Fibroblast of mammary gland (primary cell): ENCODE measurements around the gene TMOD1.
A peak's percentile ranks its signal among the peaks of the same experiment; 100 is the strongest.

Experiments used
- DNase-seq: peaks from one replicate; pipeline ENCODE4 v3.0.0-alpha.2; 2010; ENCODE audit warnings: low read depth
- H3K4me3 ChIP-seq: 2 replicates; pipeline ENCODE4 v1.5.1; 2011; ENCODE audit warnings: low read depth, mild to moderate bottlenecking, low read length, moderate library complexity; ENCODE audit not compliant: control insufficient read depth
- TF ChIP-seq, protein P1 (sequence below): conservative IDR thresholded peaks from 2 replicates; pipeline ENCODE4 v1.5.1; 2011; ENCODE audit warnings: low read depth, low read length, inconsistent platforms; ENCODE audit not compliant: control insufficient read depth, insufficient read depth

TMOD1 gene

DNA sequence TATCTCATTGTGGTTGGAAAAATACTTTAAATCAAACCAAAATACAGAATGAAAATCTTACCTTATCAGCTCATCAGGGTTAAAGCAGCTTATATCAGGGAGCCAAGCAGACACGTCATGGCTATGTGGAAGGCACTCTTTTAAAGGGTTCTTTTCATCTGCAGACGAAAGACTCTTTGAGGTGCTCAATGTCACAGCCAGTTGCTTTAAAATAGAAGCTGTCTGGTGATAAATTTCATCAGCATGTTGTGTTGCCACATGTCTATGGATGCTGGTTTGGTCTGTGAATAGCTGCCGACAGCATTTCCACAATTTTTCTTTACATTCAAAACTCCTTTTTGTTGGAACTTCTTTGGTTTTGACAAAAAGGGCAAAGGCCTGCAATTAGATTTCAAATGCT is 124.2 kb downstream of the TMOD1 start:
- no peak for DNase-seq
- TF ChIP-seq, protein P1, sequence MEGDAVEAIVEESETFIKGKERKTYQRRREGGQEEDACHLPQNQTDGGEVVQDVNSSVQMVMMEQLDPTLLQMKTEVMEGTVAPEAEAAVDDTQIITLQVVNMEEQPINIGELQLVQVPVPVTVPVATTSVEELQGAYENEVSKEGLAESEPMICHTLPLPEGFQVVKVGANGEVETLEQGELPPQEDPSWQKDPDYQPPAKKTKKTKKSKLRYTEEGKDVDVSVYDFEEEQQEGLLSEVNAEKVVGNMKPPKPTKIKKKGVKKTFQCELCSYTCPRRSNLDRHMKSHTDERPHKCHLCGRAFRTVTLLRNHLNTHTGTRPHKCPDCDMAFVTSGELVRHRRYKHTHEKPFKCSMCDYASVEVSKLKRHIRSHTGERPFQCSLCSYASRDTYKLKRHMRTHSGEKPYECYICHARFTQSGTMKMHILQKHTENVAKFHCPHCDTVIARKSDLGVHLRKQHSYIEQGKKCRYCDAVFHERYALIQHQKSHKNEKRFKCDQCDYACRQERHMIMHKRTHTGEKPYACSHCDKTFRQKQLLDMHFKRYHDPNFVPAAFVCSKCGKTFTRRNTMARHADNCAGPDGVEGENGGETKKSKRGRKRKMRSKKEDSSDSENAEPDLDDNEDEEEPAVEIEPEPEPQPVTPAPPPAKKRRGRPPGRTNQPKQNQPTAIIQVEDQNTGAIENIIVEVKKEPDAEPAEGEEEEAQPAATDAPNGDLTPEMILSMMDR: no peak

DNA sequence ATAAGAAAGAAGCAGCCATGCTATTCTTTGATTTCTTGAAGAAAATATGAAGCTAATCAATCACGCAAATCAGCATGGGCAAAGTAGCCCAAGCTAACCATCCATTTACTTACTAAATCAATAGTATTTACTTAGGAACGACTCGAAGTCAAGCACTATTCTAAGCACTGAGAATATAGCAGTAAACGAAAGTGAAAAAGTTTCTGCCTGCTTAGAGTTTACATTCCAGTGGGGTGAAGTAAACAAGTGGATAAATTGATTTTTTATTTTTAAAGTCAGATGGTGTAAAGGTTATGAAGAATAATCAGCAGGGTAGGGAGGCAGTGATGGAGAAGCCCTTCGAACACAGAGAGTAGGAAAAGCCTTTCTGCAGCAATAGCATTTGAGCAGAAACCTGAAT is 126.2 kb downstream of the TMOD1 start:
- H3K4me3 ChIP-seq: no peak overlapping the region
- TF ChIP-seq, protein P1: no peak
- no peak for DNase-seq

More for the DNA sequence above, 124.2 kb downstream of the TMOD1 start:
- no peak overlapping the region for H3K4me3 ChIP-seq

DNA sequence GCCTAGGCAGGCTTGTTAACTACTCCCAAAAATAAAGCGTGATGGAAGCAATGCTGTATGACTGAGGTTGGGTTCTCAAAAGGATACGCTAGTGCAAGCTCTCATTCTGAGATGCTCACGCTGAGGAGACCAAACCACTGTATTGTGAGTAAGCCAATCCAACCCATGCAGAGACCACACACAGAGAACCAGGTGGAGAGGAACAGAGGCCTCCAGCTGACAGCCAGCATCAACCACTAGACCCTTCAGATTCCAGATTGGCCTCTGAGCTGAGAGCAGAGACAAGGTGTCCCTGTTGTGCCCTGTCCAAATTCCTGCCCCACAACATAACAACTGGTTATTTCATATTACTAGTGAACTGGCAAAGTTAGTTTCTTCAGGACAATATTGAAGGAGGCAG is 127.2 kb downstream of the TMOD1 start:
- no peak overlapping the region for H3K4me3 ChIP-seq
- TF ChIP-seq, protein P1: no peak
- DNase-seq: no peak

DNA sequence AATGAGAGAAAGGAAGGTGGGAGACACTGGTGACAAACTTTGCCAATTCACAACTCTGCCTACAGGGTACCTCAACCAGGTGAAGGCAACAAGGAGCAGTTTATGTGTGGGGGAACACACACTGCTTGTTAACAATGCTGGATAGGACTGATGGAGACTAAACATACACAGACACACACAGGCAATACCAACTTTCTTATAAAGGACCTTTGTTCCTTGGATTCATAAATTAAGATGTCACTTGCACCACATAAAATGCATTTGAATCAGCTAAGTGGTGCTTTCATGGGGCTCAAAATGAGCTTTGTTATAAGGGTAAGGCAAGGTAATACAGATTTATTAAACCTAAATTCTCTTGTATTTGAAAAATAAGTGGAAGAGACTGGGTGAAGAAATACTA is 127.7 kb downstream of the TMOD1 start:
- TF ChIP-seq, protein P1: no peak
- H3K4me3 ChIP-seq: no peak overlapping the region
- DNase-seq: no peak

DNA sequence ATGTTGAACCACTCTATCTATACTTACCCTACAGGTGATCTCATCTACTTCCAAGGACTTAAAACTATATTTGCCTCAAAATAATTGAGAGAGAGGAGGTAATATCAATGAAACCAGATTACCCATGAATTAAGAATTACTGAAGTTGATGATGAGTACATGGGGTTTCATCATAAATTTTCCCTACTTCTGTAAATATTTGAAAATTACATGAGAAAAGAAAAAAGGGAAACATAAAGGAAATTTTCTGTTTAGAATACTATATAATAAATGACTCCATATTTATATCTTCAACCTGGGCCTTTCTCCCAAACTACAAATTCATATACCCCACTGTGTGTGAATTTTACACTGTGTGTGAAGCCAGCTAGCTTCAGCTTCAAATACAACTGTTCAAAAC is 129.1 kb downstream of the TMOD1 start:
- H3K4me3 ChIP-seq: no peak overlapping the region
- DNase-seq: no peak
- TF ChIP-seq, protein P1: no peak

DNA sequence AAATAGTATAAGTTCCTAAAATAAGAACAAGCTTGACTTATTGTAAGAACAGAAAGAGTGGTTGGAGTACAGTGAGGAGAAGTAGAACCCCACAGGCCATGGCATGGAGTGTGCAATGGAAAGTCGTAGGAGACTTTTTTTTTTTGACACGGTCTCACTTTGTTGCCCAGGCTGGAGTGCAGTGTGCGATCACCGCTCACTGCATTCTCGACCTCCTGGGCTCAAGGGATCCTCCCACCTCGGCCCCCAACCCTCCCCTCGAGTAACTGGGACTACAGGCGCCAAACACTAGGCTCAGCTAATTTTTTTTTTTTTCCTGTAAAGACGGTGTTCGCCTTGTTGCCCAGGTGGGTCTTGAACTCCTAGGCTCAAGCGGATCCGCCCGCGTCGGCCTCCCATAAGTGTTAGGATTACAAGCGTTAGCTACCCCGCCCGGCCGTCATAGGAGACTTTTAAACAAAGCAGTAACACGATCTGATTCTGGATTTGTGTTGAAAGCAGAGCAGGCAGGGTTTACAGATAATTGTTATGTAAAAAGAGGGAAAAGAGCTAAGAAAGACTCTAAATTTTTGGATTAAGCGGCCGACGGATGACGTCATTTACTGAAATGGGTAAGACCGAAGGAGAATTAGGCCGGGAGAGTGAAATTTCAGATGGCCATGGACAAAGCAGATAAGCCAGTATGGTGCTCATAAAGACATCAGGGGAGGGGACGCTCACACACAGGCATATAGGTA is 130.9 kb downstream of the TMOD1 start:
- peak; percentile 80 for DNase-seq
- TF ChIP-seq, protein P1: no peak
- peak overlapping the region; percentile 93 for H3K4me3 ChIP-seq
